Gastrocnemius medialis (tissue), 4 donors: ENCODE data around the gene ARHGEF10L.

Experiments
- CTCF ChIP-seq, 5 experiments: fragments of 450-650 bp in 3 of 5; fragments of 200-600 bp in 2 of 5; sonication (generic) in 2 of 5; IDR thresholded peaks in 4 of 5; conservative IDR thresholded peaks in 1 of 5; 1 replicate in 4 of 5; 2 replicates in 1 of 5; pipeline ENCODE4 v1.5.1; 2016 to 2019; ENCODE audit warnings: antibody characterized with exemption in 5 of 5, mild to moderate bottlenecking in 3 of 5, moderate library complexity in 3 of 5
- POLR2A ChIP-seq, 2 donors: fragments of 450-650 bp; IDR thresholded peaks; one replicate each; pipeline ENCODE4 v1.6.1; 2017; ENCODE audit warnings: antibody characterized with exemption in 2 of 2, mild to moderate bottlenecking in 2 of 2, moderate library complexity in 2 of 2

- TF ChIP-seq POLR2A (IDR thresholded peaks at IDR 0.05): no peak
- no peak for TF ChIP-seq CTCF (IDR thresholded peaks at IDR 0.05 in 4 of 5, conservative IDR thresholded peaks at IDR 0.05 in 1 of 5)
Measured at GRCh38 chr1:17559615-17560419, 20.3 kb downstream of the ARHGEF10L start.
